K562 (cell line): Measurements from ENCODE around the gene C2orf42. TPM values are rescaled to one million over a fixed set of nuclear protein-coding genes. Genes with fewer than 3 reads are reported as not detected.

ENCODE experiments used
- AFF1 ChIP-seq, 2 experiments: fragments of 450-650 bp; IDR thresholded peaks; 2 replicates each; pipeline ENCODE4 v1.6.1; 2018; ENCODE audit warnings: mild to moderate bottlenecking in 2 of 2, low read depth in 1 of 2; ENCODE audit not compliant: partially characterized antibody in 2 of 2
- ATF1 ChIP-seq, 2 experiments: fragments of 450-650 bp in 1 of 2; IDR thresholded peaks; 2 replicates each; pipeline ENCODE4 v1.6.1; 2016; ENCODE audit warnings: missing compliant biosample characterization in 1 of 2, missing genetic modification characterization in 1 of 2
- ATF7 ChIP-seq: fragments of 450-650 bp; IDR thresholded peaks from 2 replicates; pipeline ENCODE4 v1.7.1; 2014; ENCODE audit warnings: mild to moderate bottlenecking, moderate library complexity
- BACH1 ChIP-seq: fragments of 200-800 bp; sonication (Bioruptor generic); IDR thresholded peaks from 2 replicates; pipeline ENCODE4 v1.6.1; 2016; ENCODE audit warnings: missing genetic modification characterization, missing compliant biosample characterization
- BRD9 ChIP-seq: fragments of 450-650 bp; IDR thresholded peaks from 2 replicates; pipeline ENCODE4 v1.6.1; 2018; ENCODE audit warnings: low read depth; ENCODE audit not compliant: partially characterized antibody
- CHD1 ChIP-seq: fragments of 200-600 bp; sonication (generic); IDR thresholded peaks from one replicate; pipeline ENCODE4 v1.6.1; 2012; ENCODE audit warnings: mild to moderate bottlenecking, moderate library complexity, low read length, inconsistent platforms
- ESRRA ChIP-seq: fragments of 450-650 bp; IDR thresholded peaks from 2 replicates; pipeline ENCODE4 v1.6.1; 2014; ENCODE audit warnings: low read depth, mild to moderate bottlenecking, moderate library complexity, borderline replicate concordance
- L3MBTL2 ChIP-seq: fragments of 450-650 bp; IDR thresholded peaks from 2 replicates; pipeline ENCODE4 v1.6.1; 2016; ENCODE audit warnings: mild to moderate bottlenecking, moderate library complexity
- LCOR ChIP-seq: sonication (generic); formaldehyde crosslinking; IDR thresholded peaks from 2 replicates; pipeline ENCODE4 v1.8.0; 2022; ENCODE audit warnings: mild to moderate bottlenecking, missing genetic modification reagents
- MTA1 ChIP-seq: fragments of 450-650 bp; IDR thresholded peaks from 2 replicates; pipeline ENCODE4 v1.6.1; 2017; ENCODE audit warnings: borderline replicate concordance
- NBN ChIP-seq: fragments of 450-650 bp; IDR thresholded peaks from 2 replicates; pipeline ENCODE4 v1.6.1; 2016; ENCODE audit warnings: low read depth, mild to moderate bottlenecking
- OTX1 ChIP-seq: fragments of 450-650 bp; formaldehyde crosslinking; IDR thresholded peaks from 2 replicates; pipeline ENCODE4 v1.4.0; 2022; ENCODE audit warnings: mild to moderate bottlenecking
- RCOR1 ChIP-seq, 2 experiments: IDR thresholded peaks; 2 replicates each; pipeline ENCODE4 v1.6.1; 2012; ENCODE audit warnings: low read depth in 2 of 2, low read length in 2 of 2, borderline replicate concordance in 1 of 2, improper control_type of control experiment in 1 of 2
- SOX6 ChIP-seq: fragments of 450-650 bp; IDR thresholded peaks from 2 replicates; pipeline ENCODE4 v1.6.1; 2014; ENCODE audit warnings: mild to moderate bottlenecking
- SP1 ChIP-seq: sonication (generic); formaldehyde crosslinking; IDR thresholded peaks from 2 replicates; pipeline ENCODE4 v1.8.1; 2022; ENCODE audit warnings: mild to moderate bottlenecking, missing genetic modification reagents
- TRIM24 ChIP-seq, 2 experiments: fragments of 450-650 bp; IDR thresholded peaks; 2 replicates each; pipeline ENCODE4 v1.6.1; 2016
- VEZF1 ChIP-seq: fragments of 200-800 bp; sonication (Bioruptor generic); IDR thresholded peaks from 2 replicates; pipeline ENCODE4 v1.6.1; 2017; ENCODE audit warnings: missing genetic modification characterization, missing compliant biosample characterization
- ZFP36 ChIP-seq: fragments of 150-350 bp; IDR thresholded peaks from 2 replicates; pipeline ENCODE4 v1.6.1; 2018; ENCODE audit warnings: low read length, low read depth; ENCODE audit not compliant: partially characterized antibody
- ZNF197 ChIP-seq: fragments of 200-800 bp; sonication (Bioruptor generic); IDR thresholded peaks from 2 replicates; pipeline ENCODE4 v1.6.1; 2016; ENCODE audit warnings: low read depth, missing genetic modification characterization, missing compliant biosample characterization
- ZNF717 ChIP-seq: fragments of 250-450 bp; sonication (Bioruptor Pico); IDR thresholded peaks from 2 replicates; pipeline ENCODE4 v1.5.0; 2021
- polyA plus RNA-seq, 8 experiments: library from polyadenylated mRNA; depleted of rRNA in 4 of 8; stranded (reverse) in 5 of 8; unstranded in 3 of 8; fragments of >200 nt; fragmentation: Nextera tagmentation in 2 of 8; fragmentation: Illumina TruSeq in 1 of 8; extraction: Ambion mirVana in 2 of 8; extraction: Trizol in 1 of 8; gene quantifications; 2 replicates each; pipeline versions ENCODE4 v1.2.1 to v1.2.3, GENCODE V29; 2011 to 2014; ENCODE audit warnings: inconsistent platforms in 1 of 8, missing spikeins in 1 of 8
- total RNA-seq, 7 experiments: library from RNA; depleted of rRNA in 6 of 7; stranded (reverse); fragments of >200 nt in 6 of 7; fragmentation: Illumina TruSeq in 2 of 7; extraction: Trizol in 2 of 7; gene quantifications; 2 replicates each; pipeline versions ENCODE4 v1.2.1 to v1.2.3, GENCODE V29; 2011 to 2021; ENCODE audit warnings: low replicate concordance in 1 of 7

C2orf42 gene
- total and polyA plus RNA-seq, 9 of the 15 experiments (the other 6 are each of a cell fraction or from before 2014, with no cell fraction given): 4.6 to 10.9 (median 7.5) TPM

GRCh38 chr2:70118798-70119454, 71.9 kb downstream of the C2orf42 start (continued):
- TF ChIP-seq ZFP36: no peak
- TF ChIP-seq ZNF197 (CRISPR knock-in tag): 0 out of 2 replicates have a peak, but pooled peaks have one; percentile 60
- TF ChIP-seq BACH1 (tag): 0 out of 2 replicates have a peak, but pooled peaks have one; percentile 11
- TF ChIP-seq ESRRA: no peak
- TF ChIP-seq TRIM24 (IDR thresholded peaks at IDR 0.05): no peak
- peak; percentile 58; the same call in 1 of the 2 replicates for TF ChIP-seq L3MBTL2
- no peak for TF ChIP-seq ZNF717 (CRISPR knock-in tag)
- TF ChIP-seq LCOR (CRISPR knock-in tag): 0 out of 2 replicates have a peak, but pooled peaks have one; percentile 14
- TF ChIP-seq MTA1: peak; percentile 49; the same call in 1 of the 2 replicates
- TF ChIP-seq RCOR1 (IDR thresholded peaks at IDR 0.05; ENCODE audit: borderline replicate concordance in 1 of 2, low read depth in 2 of 2, low read length in 2 of 2): peak in 1 of 2 experiments; percentile 11; a peak in 1 of 4 replicates
- TF ChIP-seq VEZF1 (CRISPR knock-in tag): peak; percentile 24; the same call in 1 of the 2 replicates
- TF ChIP-seq ATF7: no peak
- no peak for TF ChIP-seq SP1 (CRISPR knock-in tag)
- TF ChIP-seq BRD9: peak; percentile 65
- no peak for TF ChIP-seq OTX1 (CRISPR knock-in tag)
- no peak for TF ChIP-seq ATF1 (CRISPR knock-in tag; IDR thresholded peaks at IDR 0.05)
- no peak for TF ChIP-seq ATF1 (tag; IDR thresholded peaks at IDR 0.05)
- peak in 1 of 2 experiments; percentile 42 for TF ChIP-seq AFF1 (IDR thresholded peaks at IDR 0.05; ENCODE audit: low read depth in 1 of 2, partially characterized antibody in 2 of 2)
- no peak for TF ChIP-seq CHD1
- TF ChIP-seq NBN: 0 out of 2 replicates have a peak, but pooled peaks have one; percentile 37
- peak; percentile 89 for TF ChIP-seq SOX6
